ENCODE measurements around the gene AGER.

Gene AGER

GRCh38 chr6:32153564-32154513, 30.2 kb downstream of the AGER start, which contains the start of gene PPT2:
Gene PPT2, plus strand, starts transcription at chr6:32154141. Its CDS starts 454 bp downstream, at chr6:32154595.
- peak; percentile 82 for ATAC-seq
- TF ChIP-seq PATZ1 (CRISPR knock-in tag; IDR thresholded peaks at IDR 0.05; ENCODE audit: borderline replicate concordance): no peak
- TF ChIP-seq CSDC2 (CRISPR knock-in tag; IDR thresholded peaks at IDR 0.05): no peak; the same call in 1 of the 2 replicates
- no peak for TF ChIP-seq ZFP3 (CRISPR knock-in tag; IDR thresholded peaks at IDR 0.05)
- TF ChIP-seq TOX (CRISPR knock-in tag; IDR thresholded peaks at IDR 0.05; ENCODE audit: borderline replicate concordance): no peak
- TF ChIP-seq OSR1 (CRISPR knock-in tag; IDR thresholded peaks at IDR 0.05): no peak
- TF ChIP-seq RARB (CRISPR knock-in tag; IDR thresholded peaks at IDR 0.05): no peak
- no peak for TF ChIP-seq ZNF565 (CRISPR knock-in tag; conservative IDR thresholded peaks at IDR 0.05; ENCODE audit: low read depth)
- no peak for TF ChIP-seq POU6F1 (CRISPR knock-in tag; IDR thresholded peaks at IDR 0.05; ENCODE audit: borderline replicate concordance, low read depth)
- no peak for TF ChIP-seq CSRNP3 (CRISPR knock-in tag; IDR thresholded peaks at IDR 0.05)
- no peak for TF ChIP-seq CREB5 (CRISPR knock-in tag; IDR thresholded peaks at IDR 0.05; ENCODE audit: low read depth)
- TF ChIP-seq ISL1 (CRISPR knock-in tag; IDR thresholded peaks at IDR 0.05): no peak
- no peak for TF ChIP-seq ESRRG (CRISPR knock-in tag; IDR thresholded peaks at IDR 0.05)
- TF ChIP-seq TCF4 (CRISPR knock-in tag; IDR thresholded peaks at IDR 0.05; ENCODE audit: borderline replicate concordance): no peak
- no peak for TF ChIP-seq ZNF70 (CRISPR knock-in tag; IDR thresholded peaks at IDR 0.05)
- TF ChIP-seq PPARA (CRISPR knock-in tag; IDR thresholded peaks at IDR 0.05; ENCODE audit: borderline replicate concordance): no peak
- no peak for TF ChIP-seq TSHZ2 (CRISPR knock-in tag; IDR thresholded peaks at IDR 0.05)
- TF ChIP-seq ZFP30 (CRISPR knock-in tag; IDR thresholded peaks at IDR 0.05): no peak
- no peak for TF ChIP-seq BACH2 (CRISPR knock-in tag; IDR thresholded peaks at IDR 0.05; ENCODE audit: borderline replicate concordance)
- no peak for TF ChIP-seq ARNTL (CRISPR knock-in tag; IDR thresholded peaks at IDR 0.05; ENCODE audit: borderline replicate concordance, low read depth)

GRCh38 chr6:32152769-32153563, 31.1 kb downstream of the AGER start:
- ATAC-seq: peak; percentile 61
- TF ChIP-seq RARB (CRISPR knock-in tag; IDR thresholded peaks at IDR 0.05): no peak
- no peak for TF ChIP-seq TCF4 (CRISPR knock-in tag; IDR thresholded peaks at IDR 0.05; ENCODE audit: borderline replicate concordance)
- TF ChIP-seq CSDC2 (CRISPR knock-in tag; IDR thresholded peaks at IDR 0.05): no peak
- no peak for TF ChIP-seq ZNF565 (CRISPR knock-in tag; conservative IDR thresholded peaks at IDR 0.05; ENCODE audit: low read depth)
- no peak for TF ChIP-seq ZNF8 (CRISPR knock-in tag; IDR thresholded peaks at IDR 0.05)
- TF ChIP-seq PPARA (CRISPR knock-in tag; IDR thresholded peaks at IDR 0.05; ENCODE audit: borderline replicate concordance): no peak
- no peak for TF ChIP-seq OSR1 (CRISPR knock-in tag; IDR thresholded peaks at IDR 0.05)
- no peak for TF ChIP-seq ZNF70 (CRISPR knock-in tag; IDR thresholded peaks at IDR 0.05)
- TF ChIP-seq ESRRG (CRISPR knock-in tag; IDR thresholded peaks at IDR 0.05): no peak
- TF ChIP-seq GLIS3 (CRISPR knock-in tag; IDR thresholded peaks at IDR 0.05): no peak
- TF ChIP-seq CREB5 (CRISPR knock-in tag; IDR thresholded peaks at IDR 0.05; ENCODE audit: low read depth): no peak
- TF ChIP-seq POU6F1 (CRISPR knock-in tag; IDR thresholded peaks at IDR 0.05; ENCODE audit: borderline replicate concordance, low read depth): no peak
